Muscle of leg (tissue), 11 donors: Measurements from ENCODE around the gene ZNF467. TPM values are rescaled to one million over a fixed set of nuclear protein-coding genes. Genes with fewer than 3 reads are reported as not detected.

Source experiments
- DNase-seq: peaks from one replicate; pipeline ENCODE4 v3.0.0; 2013
- H3K27ac ChIP-seq: one replicate; pipeline ENCODE4 v1.5.1; 2013; ENCODE audit warnings: mild to moderate bottlenecking, low read length, control low read depth
- H3K27me3 ChIP-seq: one replicate; pipeline ENCODE4 v1.6.1; 2013; ENCODE audit warnings: low read length; ENCODE audit not compliant: control insufficient read depth, insufficient read depth
- H3K36me3 ChIP-seq: one replicate; pipeline ENCODE4 v1.6.1; 2013; ENCODE audit warnings: low read length; ENCODE audit not compliant: control insufficient read depth, insufficient read depth
- H3K4me1 ChIP-seq: one replicate; pipeline ENCODE4 v1.6.1; 2013; ENCODE audit warnings: low read length; ENCODE audit not compliant: control insufficient read depth, insufficient read depth
- H3K4me3 ChIP-seq: one replicate; pipeline ENCODE4 v1.5.1; 2013; ENCODE audit warnings: low read length, control low read depth
- H3K9me3 ChIP-seq: replicated peaks from 2 replicates; pipeline ENCODE4 v1.6.1; 2013; ENCODE audit warnings: low read depth, low read length; ENCODE audit not compliant: control insufficient read depth
- WGBS: methylation state at CpG from one replicate; pipeline ENCODE4 v1.1.5; 2013; ENCODE audit warnings: missing lambda C conversion rate; ENCODE audit not compliant: insufficient coverage; 5-methylcytosine and 5-hydroxymethylcytosine counted together
- polyA plus RNA-seq, 8 donors: library from polyadenylated mRNA; unstranded; fragments of 120-200 nt; gene quantifications; one replicate each; pipeline versions ENCODE4 v1.2.1 to v1.2.3, GENCODE V29; 2013; ENCODE audit warnings: inconsistent platforms in 1 of 8, low replicate concordance in 1 of 8; ENCODE audit not compliant: insufficient read length in 8 of 8, insufficient read depth in 1 of 8
- total RNA-seq: library from RNA; stranded (reverse); fragments of 120-200 nt; gene quantifications from one replicate; pipeline ENCODE4 v1.2.4, GENCODE V29; 2013

The ZNF467 gene
- total and polyA plus RNA-seq, 9 donors, result 3.0 to 14.3 (median 6.9) TPM

DNA sequence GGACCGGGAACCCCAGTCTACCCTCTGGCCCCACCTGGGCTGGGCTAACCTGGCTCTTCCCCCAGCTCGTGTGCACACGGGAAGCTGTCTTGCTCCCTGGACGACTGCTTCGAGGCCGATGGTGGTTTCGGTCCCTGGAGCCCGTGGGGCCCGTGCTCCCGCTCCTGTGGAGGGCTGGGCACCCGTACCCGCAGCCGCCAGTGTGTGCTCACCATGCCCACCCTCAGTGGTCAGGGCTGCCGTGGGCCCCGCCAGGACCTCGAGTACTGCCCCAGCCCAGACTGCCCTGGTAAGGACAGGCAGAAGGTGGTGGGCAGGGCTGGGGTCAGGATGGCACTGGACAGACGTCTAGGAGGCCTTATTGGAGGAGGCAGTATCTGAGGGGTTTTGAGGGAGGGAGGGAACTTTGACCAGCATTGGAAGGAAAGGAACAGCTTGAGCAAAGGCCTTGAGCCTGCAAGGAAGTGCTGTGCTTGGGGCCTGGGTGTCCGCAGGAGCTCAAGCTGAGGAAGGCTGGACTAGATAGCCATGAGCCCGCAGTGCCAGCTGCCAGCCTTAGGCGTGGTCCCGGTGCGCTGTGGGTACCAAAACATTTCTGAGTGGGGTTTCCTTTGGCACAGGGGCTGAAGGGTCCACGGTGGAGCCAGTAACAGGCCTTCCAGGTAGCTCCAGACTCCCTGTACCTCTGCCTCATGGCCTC, 44.6 kb upstream of the ZNF467 start:
- Histone ChIP-seq H3K27ac (no peak overlapping the region), H3K4me1 (peaks cover 32% of the 10 kb centered on the region), H3K9me3 (no peaks in the 10 kb centered on the region), H3K4me3 (no peak overlapping the region), H3K36me3 (no peaks in the 10 kb centered on the region), H3K27me3 (no peaks in the 10 kb centered on the region)
- WGBS, result 81% methylated on average over 22 of the region's 23 CpGs
- no peak for DNase-seq

- 62% methylated on average over 5 of the region's 8 CpGs for WGBS
- H3K27me3 ChIP-seq, result no peaks in the 10 kb centered on the region
- DNase-seq, result no peak
- H3K36me3 ChIP-seq, result no peaks in the 10 kb centered on the region
- no peaks in the 10 kb centered on the region for H3K9me3 ChIP-seq
- H3K4me3 ChIP-seq, result no peak overlapping the region
- H3K27ac ChIP-seq, result no peak overlapping the region
- peaks cover 26% of the 10 kb centered on the region for H3K4me1 ChIP-seq
Measured at GRCh38 chr7:149817301-149817771, 43.9 kb upstream of the ZNF467 start.

- no peak for DNase-seq
Measured at GRCh38 chr7:149816794-149817193, 43.4 kb upstream of the ZNF467 start.

DNA sequence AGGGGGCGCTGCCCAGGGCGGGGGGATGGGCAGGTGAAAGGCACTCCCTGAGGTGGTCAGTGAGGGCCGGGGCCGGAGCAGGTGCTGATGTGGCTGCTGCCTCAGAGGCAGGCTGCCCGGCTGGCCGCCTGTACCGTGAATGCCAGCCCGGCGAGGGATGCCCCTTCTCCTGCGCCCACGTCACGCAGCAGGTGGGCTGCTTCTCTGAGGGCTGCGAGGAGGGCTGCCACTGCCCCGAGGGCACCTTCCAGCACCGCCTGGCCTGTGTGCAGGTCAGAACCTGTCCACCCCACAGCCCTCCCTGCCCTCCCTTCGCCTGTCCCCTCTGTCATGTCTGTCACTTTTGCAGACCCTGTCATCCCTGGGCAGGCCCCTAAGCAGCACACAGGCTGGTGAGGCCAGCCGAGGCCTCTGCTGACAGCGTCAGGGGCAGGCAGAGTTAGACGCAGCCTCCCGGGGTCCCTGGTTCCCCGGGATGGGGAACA, 42.9 kb upstream of the ZNF467 start:
- DNase-seq, result no peak

More at GRCh38 chr7:149816794-149817193, 43.4 kb upstream of the ZNF467 start:
- no peak overlapping the region for H3K4me3 ChIP-seq
- 55% methylated on average over 3 of the region's 4 CpGs for WGBS
- H3K36me3 ChIP-seq, result no peaks in the 10 kb centered on the region
- no peaks in the 10 kb centered on the region for H3K27me3 ChIP-seq
- H3K4me1 ChIP-seq, result peaks cover 20% of the 10 kb centered on the region
- H3K27ac ChIP-seq, result no peak overlapping the region
- no peaks in the 10 kb centered on the region for H3K9me3 ChIP-seq

GRCh38 chr7:149815661-149816266, 42.4 kb upstream of the ZNF467 start:
- no peaks in the 10 kb centered on the region for H3K9me3 ChIP-seq
- H3K27ac ChIP-seq, result no peak overlapping the region
- H3K27me3 ChIP-seq, result no peaks in the 10 kb centered on the region
- no peaks in the 10 kb centered on the region for H3K36me3 ChIP-seq
- DNase-seq, result no peak
- 57% methylated on average over 13 of the region's 16 CpGs for WGBS
- peaks cover 11% of the 10 kb centered on the region for H3K4me1 ChIP-seq
- H3K4me3 ChIP-seq, result no peak overlapping the region

More for the DNA sequence above, 42.9 kb upstream of the ZNF467 start:
- Histone ChIP-seq H3K4me1 (peaks cover 15% of the 10 kb centered on the region), H3K36me3 (no peaks in the 10 kb centered on the region), H3K27me3 (no peaks in the 10 kb centered on the region), H3K27ac (no peak overlapping the region), H3K4me3 (no peak overlapping the region), H3K9me3 (no peaks in the 10 kb centered on the region)
- 73% methylated on average over 21 of the region's 21 CpGs for WGBS

DNA sequence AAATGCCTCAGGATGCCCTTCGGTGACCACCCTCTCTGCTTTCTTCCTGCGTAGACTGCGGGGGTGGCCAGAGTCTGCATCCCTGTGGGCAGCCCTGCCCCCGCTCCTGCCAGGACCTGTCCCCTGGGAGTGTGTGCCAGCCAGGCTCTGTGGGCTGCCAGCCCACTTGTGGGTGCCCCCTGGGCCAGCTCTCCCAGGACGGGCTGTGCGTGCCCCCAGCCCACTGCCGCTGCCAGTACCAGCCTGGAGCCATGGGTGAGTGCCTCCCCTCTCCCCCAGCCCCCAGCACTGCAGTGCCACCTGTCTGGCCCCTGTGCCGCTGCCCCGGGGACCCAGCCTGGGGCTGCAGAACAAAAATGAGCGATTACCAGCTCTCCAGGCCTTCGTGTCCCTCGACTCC, 41.7 kb upstream of the ZNF467 start:
- no peak overlapping the region for H3K27ac ChIP-seq
- H3K4me3 ChIP-seq, result no peak overlapping the region
- H3K9me3 ChIP-seq, result no peaks in the 10 kb centered on the region
- no peak for DNase-seq
- peaks cover 11% of the 10 kb centered on the region for H3K4me1 ChIP-seq
- no peaks in the 10 kb centered on the region for H3K36me3 ChIP-seq
- WGBS, result 91% methylated on average over 7 of the region's 12 CpGs
- no peaks in the 10 kb centered on the region for H3K27me3 ChIP-seq

- peaks cover 11% of the 10 kb centered on the region for H3K4me1 ChIP-seq
- H3K9me3 ChIP-seq, result no peaks in the 10 kb centered on the region
- H3K27me3 ChIP-seq, result no peaks in the 10 kb centered on the region
- DNase-seq, result no peak
- WGBS, result 55% methylated on average over 14 of the region's 15 CpGs
- no peak overlapping the region for H3K4me3 ChIP-seq
- H3K27ac ChIP-seq, result no peak overlapping the region
- H3K36me3 ChIP-seq, result no peaks in the 10 kb centered on the region
Measured at GRCh38 chr7:149814494-149814893, 41.1 kb upstream of the ZNF467 start.

DNA sequence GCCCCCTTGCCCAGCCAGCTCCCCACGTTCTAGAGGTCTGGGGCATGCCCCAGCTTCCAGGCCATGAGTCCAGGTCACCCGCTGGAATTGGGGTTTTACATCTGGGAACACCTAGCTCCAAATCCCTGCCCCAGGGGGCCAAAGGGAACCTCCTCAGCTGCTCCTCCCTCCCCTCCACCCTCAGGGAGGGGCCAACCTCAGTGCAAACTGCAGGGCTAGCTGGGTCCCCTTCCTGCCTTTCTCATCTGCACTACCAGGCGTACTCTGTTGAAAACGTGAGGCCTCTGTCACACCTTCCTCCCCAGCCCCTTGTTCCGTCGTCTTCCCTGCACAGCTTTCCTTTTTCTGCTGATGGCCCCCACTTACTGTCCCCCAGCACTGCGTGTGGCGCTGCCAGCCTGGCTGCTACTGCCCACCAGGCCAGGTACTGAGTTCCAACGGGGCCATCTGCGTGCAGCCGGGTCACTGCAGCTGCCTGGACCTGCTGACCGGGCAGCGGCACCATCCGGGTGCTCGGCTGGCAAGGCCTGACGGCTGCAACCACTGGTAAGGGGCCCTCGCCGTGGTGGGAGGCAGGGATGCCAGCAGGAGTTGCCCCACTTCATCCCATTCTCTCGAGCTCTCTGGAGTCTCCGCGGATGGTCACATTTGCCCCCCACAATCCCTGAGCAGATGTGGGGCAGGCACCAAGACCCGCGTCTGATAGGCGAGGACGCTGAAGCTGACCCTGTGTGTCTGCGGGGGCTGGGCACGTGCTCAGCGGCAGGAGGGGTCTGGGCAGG, 40.1 kb upstream of the ZNF467 start:
- DNase-seq, result no peak
- no peaks in the 10 kb centered on the region for H3K36me3 ChIP-seq
- no peaks in the 10 kb centered on the region for H3K27me3 ChIP-seq
- peaks cover 5% of the 10 kb centered on the region for H3K4me1 ChIP-seq
- no peak overlapping the region for H3K4me3 ChIP-seq
- no peaks in the 10 kb centered on the region for H3K9me3 ChIP-seq
- no peak overlapping the region for H3K27ac ChIP-seq
- 77% methylated on average over 19 of the region's 28 CpGs for WGBS

GRCh38 chr7:149811831-149812490, 38.6 kb upstream of the ZNF467 start:
- no peak for DNase-seq
- H3K36me3 ChIP-seq, result no peaks in the 10 kb centered on the region
- H3K4me3 ChIP-seq, result no peak overlapping the region
- no peaks in the 10 kb centered on the region for H3K9me3 ChIP-seq
- H3K4me1 ChIP-seq, result peaks cover 2% of the 10 kb centered on the region
- no peaks in the 10 kb centered on the region for H3K27me3 ChIP-seq
- WGBS, result 83% methylated on average over 13 of the region's 16 CpGs
- no peak overlapping the region for H3K27ac ChIP-seq
